ENCODE results near the gene BRIP1. TPM values are rescaled to one million over a fixed set of nuclear protein-coding genes. Genes with fewer than 3 reads are reported as not detected.

The BRIP1 gene
- total and polyA plus RNA-seq, 8 donors = 0.31 to 10.8 (median 0.89) TPM; not detected in 1

DNA sequence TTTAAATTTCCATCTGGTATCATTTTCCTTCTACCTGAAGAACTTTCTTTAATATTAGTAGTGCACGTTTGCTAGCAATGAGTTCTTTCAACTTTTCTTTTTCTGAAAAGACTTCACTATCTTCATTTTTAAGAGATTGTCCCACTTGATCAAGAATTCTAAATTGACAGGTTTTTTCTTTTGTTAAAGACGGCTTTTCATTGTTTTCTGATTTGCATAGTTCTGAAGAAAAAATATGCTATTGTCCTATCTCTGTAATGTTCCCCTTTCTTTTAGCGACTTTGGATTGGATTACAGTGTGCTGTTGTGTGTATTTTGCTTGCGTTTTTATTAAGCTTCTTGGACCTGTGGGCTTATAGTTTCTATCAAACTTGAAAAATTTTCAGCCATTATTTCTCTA lies 146.0 kb downstream of the BRIP1 start:
- no peaks in the 10 kb centered on the region for H3K4me1 ChIP-seq
- intact Hi-C loops (cut with DNase I; ENCODE audit: low total_unique reads) = no loop called here
- no peaks in the 10 kb centered on the region for H3K36me3 ChIP-seq
- no peaks in the 10 kb centered on the region for H3K27me3 ChIP-seq
- WGBS, 5 donors = 98 to 100% (median 99%) methylated on average over 4 of the region's 4 CpGs
- no peak overlapping the region for H3K4me3 ChIP-seq
- peaks cover 0 to 20% (median 14%) of the 10 kb centered on the region in 4 donors for H3K9me3 ChIP-seq
- TF ChIP-seq EP300 (IDR thresholded peaks at IDR 0.05) (no peak), POLR2AphosphoS5 (IDR thresholded peaks at IDR 0.05) (no peak)
- no peak for DNase-seq
- H3K27ac ChIP-seq = no peak overlapping the region

- Histone ChIP-seq H3K4me3 (no peak overlapping the region), H3K36me3 (no peaks in the 10 kb centered on the region), H3K9me3 (peaks cover 0 to 20% (median 14%) of the 10 kb centered on the region in 4 donors), H3K4me1 (no peaks in the 10 kb centered on the region), H3K27ac (no peak overlapping the region), H3K27me3 (no peaks in the 10 kb centered on the region)
- 95 to 100% (median 97%) methylated on average over 1 of the region's 1 CpG for WGBS, 5 donors
- intact Hi-C loops (cut with DNase I; ENCODE audit: low total_unique reads) = no loop called here
- DNase-seq = no peak
- no peak for TF ChIP-seq POLR2AphosphoS5 (IDR thresholded peaks at IDR 0.05)
- TF ChIP-seq, protein P1, sequence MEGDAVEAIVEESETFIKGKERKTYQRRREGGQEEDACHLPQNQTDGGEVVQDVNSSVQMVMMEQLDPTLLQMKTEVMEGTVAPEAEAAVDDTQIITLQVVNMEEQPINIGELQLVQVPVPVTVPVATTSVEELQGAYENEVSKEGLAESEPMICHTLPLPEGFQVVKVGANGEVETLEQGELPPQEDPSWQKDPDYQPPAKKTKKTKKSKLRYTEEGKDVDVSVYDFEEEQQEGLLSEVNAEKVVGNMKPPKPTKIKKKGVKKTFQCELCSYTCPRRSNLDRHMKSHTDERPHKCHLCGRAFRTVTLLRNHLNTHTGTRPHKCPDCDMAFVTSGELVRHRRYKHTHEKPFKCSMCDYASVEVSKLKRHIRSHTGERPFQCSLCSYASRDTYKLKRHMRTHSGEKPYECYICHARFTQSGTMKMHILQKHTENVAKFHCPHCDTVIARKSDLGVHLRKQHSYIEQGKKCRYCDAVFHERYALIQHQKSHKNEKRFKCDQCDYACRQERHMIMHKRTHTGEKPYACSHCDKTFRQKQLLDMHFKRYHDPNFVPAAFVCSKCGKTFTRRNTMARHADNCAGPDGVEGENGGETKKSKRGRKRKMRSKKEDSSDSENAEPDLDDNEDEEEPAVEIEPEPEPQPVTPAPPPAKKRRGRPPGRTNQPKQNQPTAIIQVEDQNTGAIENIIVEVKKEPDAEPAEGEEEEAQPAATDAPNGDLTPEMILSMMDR (IDR thresholded peaks at IDR 0.05) = no peak
- no peak for TF ChIP-seq EP300 (IDR thresholded peaks at IDR 0.05)
- no peak for TF ChIP-seq POLR2A (IDR thresholded peaks at IDR 0.05)
Observed at GRCh38 chr17:61716225-61716829, 147.0 kb downstream of the BRIP1 start.

GRCh38 chr17:61715348-61715747 lies 148.0 kb downstream of the BRIP1 start:
- H3K4me3 ChIP-seq = no peak overlapping the region
- TF ChIP-seq, protein P1 (IDR thresholded peaks at IDR 0.05) = no peak
- TF ChIP-seq EP300 (IDR thresholded peaks at IDR 0.05) = no peak
- no peak for TF ChIP-seq POLR2AphosphoS5 (IDR thresholded peaks at IDR 0.05)
- no peak for TF ChIP-seq POLR2A (IDR thresholded peaks at IDR 0.05)
- no peaks in the 10 kb centered on the region for H3K27me3 ChIP-seq
- peaks cover 0 to 20% (median 14%) of the 10 kb centered on the region in 4 donors for H3K9me3 ChIP-seq
- no peaks in the 10 kb centered on the region for H3K4me1 ChIP-seq
- no peak for DNase-seq
- intact Hi-C loops (cut with DNase I; ENCODE audit: low total_unique reads) = no loop called here
- H3K36me3 ChIP-seq = no peaks in the 10 kb centered on the region
- 95 to 100% (median 98%) methylated on average over 1 of the region's 1 CpG for WGBS, 5 donors
- no peak overlapping the region for H3K27ac ChIP-seq

GRCh38 chr17:61714300-61714699 lies 149.0 kb downstream of the BRIP1 start:
- no peak for TF ChIP-seq EP300 (IDR thresholded peaks at IDR 0.05)
- H3K4me3 ChIP-seq = no peak overlapping the region
- no peak overlapping the region for H3K27ac ChIP-seq
- DNase-seq = no peak
- no peaks in the 10 kb centered on the region for H3K27me3 ChIP-seq
- H3K9me3 ChIP-seq = peaks cover 0 to 20% (median 13%) of the 10 kb centered on the region in 4 donors
- no peaks in the 10 kb centered on the region for H3K36me3 ChIP-seq
- 92 to 99% (median 94%) methylated on average over 2 of the region's 2 CpGs for WGBS, 5 donors
- H3K4me1 ChIP-seq = no peaks in the 10 kb centered on the region
- intact Hi-C loops (cut with DNase I; ENCODE audit: low total_unique reads) = no loop called here

- Histone ChIP-seq H3K36me3 (no peaks in the 10 kb centered on the region), H3K9me3 (peaks cover 0 to 15% (median 10%) of the 10 kb centered on the region in 4 donors), H3K4me1 (no peaks in the 10 kb centered on the region), H3K27me3 (no peaks in the 10 kb centered on the region), H3K4me3 (no peak overlapping the region), H3K27ac (no peak overlapping the region)
- intact Hi-C loops (cut with DNase I; ENCODE audit: low total_unique reads) = no loop called here
- no peak for DNase-seq
- TF ChIP-seq EP300 (IDR thresholded peaks at IDR 0.05) (no peak), POLR2AphosphoS5 (IDR thresholded peaks at IDR 0.05) (no peak), POLR2A (IDR thresholded peaks at IDR 0.05) (no peak)
- TF ChIP-seq, protein P1 (IDR thresholded peaks at IDR 0.05) = no peak
- WGBS, 5 donors = 96 to 100% (median 98%) methylated on average over 1 of the region's 1 CpG
Observed at GRCh38 chr17:61713035-61713434, 150.3 kb downstream of the BRIP1 start.

Measured in stomach (tissue), 9 donors.